Astrocyte (in vitro differentiated cells and primary cell): ENCODE results near the gene TNFAIP2. TPM values are rescaled to one million over a fixed set of nuclear protein-coding genes. Genes with fewer than 3 reads are reported as not detected.

Source experiments
- DNase-seq: peaks from one replicate; pipeline ENCODE4 v3.0.0-alpha.2; 2010; ENCODE audit warnings: low read depth
- FAIRE-seq: peaks from 2 replicates; lab custom pipeline; 2011; peaks lifted over from hg19 to GRCh38; lab: Jason Lieb, UNC
- H2AFZ ChIP-seq: 2 replicates; pipeline ENCODE4 v1.6.0; 2012; ENCODE audit warnings: low read depth, low read length, inconsistent platforms
- H3K27ac ChIP-seq: 2 replicates; pipeline ENCODE4 v1.5.1; 2011; ENCODE audit warnings: low read depth, low read length, inconsistent platforms
- H3K27me3 ChIP-seq: 2 replicates; pipeline ENCODE4 v1.6.0; 2011; ENCODE audit warnings: low read length, inconsistent platforms; ENCODE audit not compliant: insufficient read depth
- H3K36me3 ChIP-seq: 2 replicates; pipeline ENCODE4 v1.5.1; 2011; ENCODE audit warnings: low read length, inconsistent platforms; ENCODE audit not compliant: insufficient read depth
- H3K4me1 ChIP-seq: 2 replicates; pipeline ENCODE4 v1.5.1; 2011; ENCODE audit warnings: low read length, inconsistent platforms; ENCODE audit not compliant: insufficient read depth
- H3K4me2 ChIP-seq: 2 replicates; pipeline ENCODE4 v1.6.0; 2012; ENCODE audit warnings: low read length, inconsistent platforms
- H3K4me3 ChIP-seq: 2 replicates; pipeline ENCODE4 v1.5.1; 2011; ENCODE audit warnings: low read depth, mild to moderate bottlenecking, low read length, inconsistent platforms; ENCODE audit not compliant: insufficient read depth
- H3K79me2 ChIP-seq: 2 replicates; pipeline ENCODE4 v1.6.0; 2012; ENCODE audit warnings: mild to moderate bottlenecking, low read length, inconsistent platforms; ENCODE audit not compliant: insufficient read depth
- H3K9ac ChIP-seq: 2 replicates; pipeline ENCODE4 v1.6.0; 2012; ENCODE audit warnings: mild to moderate bottlenecking, low read length, inconsistent platforms
- H3K9me3 ChIP-seq: 2 replicates; pipeline ENCODE4 v1.5.1; 2012; ENCODE audit warnings: low read depth, mild to moderate bottlenecking, low read length, inconsistent platforms; ENCODE audit not compliant: insufficient read depth
- H4K20me1 ChIP-seq: 2 replicates; pipeline ENCODE4 v1.6.0; 2012; ENCODE audit warnings: low read length, inconsistent platforms; ENCODE audit not compliant: insufficient read depth
- H3K27ac Mint-ChIP-seq: one replicate; pipeline ENCODE4 v1.8.0; 2021; ENCODE audit warnings: mild to moderate bottlenecking, mixed read lengths; ENCODE audit not compliant: unreplicated experiment
- H3K27me3 Mint-ChIP-seq: one replicate; pipeline ENCODE4 v1.8.0; 2021; ENCODE audit warnings: low read depth, mixed read lengths; ENCODE audit not compliant: unreplicated experiment
- H3K36me3 Mint-ChIP-seq: one replicate; pipeline ENCODE4 v1.8.0; 2021; ENCODE audit warnings: low read depth, mixed read lengths; ENCODE audit not compliant: unreplicated experiment
- H3K4me1 Mint-ChIP-seq: one replicate; pipeline ENCODE4 v1.8.0; 2021; ENCODE audit warnings: low read depth, mixed read lengths; ENCODE audit not compliant: unreplicated experiment
- H3K4me3 Mint-ChIP-seq: one replicate; pipeline ENCODE4 v1.8.0; 2021; ENCODE audit warnings: mild to moderate bottlenecking, moderate library complexity, mixed read lengths; ENCODE audit not compliant: unreplicated experiment
- H3K9me3 Mint-ChIP-seq: one replicate; pipeline ENCODE4 v1.8.0; 2021; ENCODE audit warnings: mild to moderate bottlenecking, mixed read lengths; ENCODE audit not compliant: unreplicated experiment
- EZH2 ChIP-seq: IDR thresholded peaks from 2 replicates; pipeline ENCODE4 v1.6.1; 2012; ENCODE audit warnings: mild to moderate bottlenecking, low read length, inconsistent platforms; ENCODE audit not compliant: insufficient read depth
- total RNA-seq: library from RNA; stranded (reverse); gene quantifications from 2 replicates; pipeline ENCODE4 v1.2.1, GENCODE V29; 2021
- TF ChIP-seq, protein P1 (sequence below): IDR thresholded peaks from 2 replicates; pipeline ENCODE4 v1.5.1; 2011; ENCODE audit warnings: low read depth, mild to moderate bottlenecking, inconsistent platforms, low read length, moderate library complexity; ENCODE audit not compliant: insufficient read depth

TNFAIP2 gene
- total RNA-seq, 1 donor from 2014 or later: 29.5 TPM

DNA sequence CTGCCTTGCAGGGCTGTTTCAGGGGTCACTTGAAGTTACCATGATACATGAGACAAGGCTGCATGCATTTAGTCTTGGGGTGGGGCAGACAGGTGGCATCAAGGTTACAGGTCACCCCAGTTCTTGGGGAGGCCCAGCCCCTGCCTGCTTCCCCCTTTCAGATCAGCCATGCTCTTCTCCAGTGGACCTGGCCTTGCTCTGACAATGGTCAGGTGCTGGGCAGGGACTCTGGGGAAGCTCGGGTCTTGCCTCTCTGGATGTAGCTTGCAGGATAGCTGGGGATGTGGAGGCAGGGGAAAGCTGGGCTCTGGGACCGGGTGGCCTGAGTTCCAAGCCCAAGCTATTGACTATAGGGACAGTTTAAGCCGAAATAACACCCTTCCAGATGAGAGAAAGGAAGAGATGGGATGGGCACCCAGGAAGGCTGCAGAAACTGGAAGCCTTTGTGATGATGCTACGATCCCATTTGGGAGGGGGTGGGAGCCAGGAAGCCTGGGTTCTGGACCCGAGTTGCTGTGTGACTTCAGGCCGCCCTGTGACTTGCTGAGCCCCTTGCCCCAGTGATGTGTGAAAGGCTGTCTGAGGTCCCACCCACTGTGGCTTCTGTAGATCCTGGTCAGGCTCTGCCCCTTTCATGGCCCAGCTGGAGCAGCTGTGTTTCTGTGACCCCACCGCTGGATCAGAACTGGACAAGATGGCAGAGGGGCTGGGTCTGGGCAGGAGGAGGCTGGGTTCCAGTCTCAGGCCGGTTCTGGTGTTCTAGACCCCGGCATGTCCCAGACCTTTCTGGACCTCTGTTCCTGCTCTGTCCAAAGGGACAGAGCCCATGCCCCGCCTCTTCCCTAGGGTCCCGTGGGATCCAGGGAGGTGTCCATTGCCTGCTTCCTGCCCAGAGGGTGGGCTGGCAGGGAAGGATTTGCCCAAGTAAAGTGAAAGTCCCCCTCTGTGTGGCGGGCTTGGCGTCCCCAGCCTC, 2.1 kb downstream of the TNFAIP2 start:
- H3K27ac ChIP-seq: no peak overlapping the region
- DNase-seq (no peak), FAIRE-seq (no peak)
- no peak overlapping the region for H3K4me3 Mint-ChIP-seq
- no peak overlapping the region for H2AFZ ChIP-seq
- H3K36me3 Mint-ChIP-seq: peaks cover 5% of the 10 kb centered on the region
- peaks cover 19% of the 10 kb centered on the region for H3K4me1 Mint-ChIP-seq
- H3K4me2 ChIP-seq: peak overlapping the region; percentile 80
- H3K4me3 ChIP-seq: no peak overlapping the region
- no peak overlapping the region for H3K27ac Mint-ChIP-seq
- no peaks in the 10 kb centered on the region for H3K9me3 ChIP-seq
- TF ChIP-seq, protein P1, sequence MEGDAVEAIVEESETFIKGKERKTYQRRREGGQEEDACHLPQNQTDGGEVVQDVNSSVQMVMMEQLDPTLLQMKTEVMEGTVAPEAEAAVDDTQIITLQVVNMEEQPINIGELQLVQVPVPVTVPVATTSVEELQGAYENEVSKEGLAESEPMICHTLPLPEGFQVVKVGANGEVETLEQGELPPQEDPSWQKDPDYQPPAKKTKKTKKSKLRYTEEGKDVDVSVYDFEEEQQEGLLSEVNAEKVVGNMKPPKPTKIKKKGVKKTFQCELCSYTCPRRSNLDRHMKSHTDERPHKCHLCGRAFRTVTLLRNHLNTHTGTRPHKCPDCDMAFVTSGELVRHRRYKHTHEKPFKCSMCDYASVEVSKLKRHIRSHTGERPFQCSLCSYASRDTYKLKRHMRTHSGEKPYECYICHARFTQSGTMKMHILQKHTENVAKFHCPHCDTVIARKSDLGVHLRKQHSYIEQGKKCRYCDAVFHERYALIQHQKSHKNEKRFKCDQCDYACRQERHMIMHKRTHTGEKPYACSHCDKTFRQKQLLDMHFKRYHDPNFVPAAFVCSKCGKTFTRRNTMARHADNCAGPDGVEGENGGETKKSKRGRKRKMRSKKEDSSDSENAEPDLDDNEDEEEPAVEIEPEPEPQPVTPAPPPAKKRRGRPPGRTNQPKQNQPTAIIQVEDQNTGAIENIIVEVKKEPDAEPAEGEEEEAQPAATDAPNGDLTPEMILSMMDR: no peak
- no peak for TF ChIP-seq EZH2
- peaks cover 22% of the 10 kb centered on the region for H3K27me3 Mint-ChIP-seq
- no peaks in the 10 kb centered on the region for H3K36me3 ChIP-seq
- H3K27me3 ChIP-seq: no peaks in the 10 kb centered on the region
- no peaks in the 10 kb centered on the region for H3K79me2 ChIP-seq
- H3K9ac ChIP-seq: no peak overlapping the region
- H4K20me1 ChIP-seq: peaks cover 61% of the 10 kb centered on the region
- H3K9me3 Mint-ChIP-seq: no peaks in the 10 kb centered on the region
- peaks cover 29% of the 10 kb centered on the region for H3K4me1 ChIP-seq

DNA sequence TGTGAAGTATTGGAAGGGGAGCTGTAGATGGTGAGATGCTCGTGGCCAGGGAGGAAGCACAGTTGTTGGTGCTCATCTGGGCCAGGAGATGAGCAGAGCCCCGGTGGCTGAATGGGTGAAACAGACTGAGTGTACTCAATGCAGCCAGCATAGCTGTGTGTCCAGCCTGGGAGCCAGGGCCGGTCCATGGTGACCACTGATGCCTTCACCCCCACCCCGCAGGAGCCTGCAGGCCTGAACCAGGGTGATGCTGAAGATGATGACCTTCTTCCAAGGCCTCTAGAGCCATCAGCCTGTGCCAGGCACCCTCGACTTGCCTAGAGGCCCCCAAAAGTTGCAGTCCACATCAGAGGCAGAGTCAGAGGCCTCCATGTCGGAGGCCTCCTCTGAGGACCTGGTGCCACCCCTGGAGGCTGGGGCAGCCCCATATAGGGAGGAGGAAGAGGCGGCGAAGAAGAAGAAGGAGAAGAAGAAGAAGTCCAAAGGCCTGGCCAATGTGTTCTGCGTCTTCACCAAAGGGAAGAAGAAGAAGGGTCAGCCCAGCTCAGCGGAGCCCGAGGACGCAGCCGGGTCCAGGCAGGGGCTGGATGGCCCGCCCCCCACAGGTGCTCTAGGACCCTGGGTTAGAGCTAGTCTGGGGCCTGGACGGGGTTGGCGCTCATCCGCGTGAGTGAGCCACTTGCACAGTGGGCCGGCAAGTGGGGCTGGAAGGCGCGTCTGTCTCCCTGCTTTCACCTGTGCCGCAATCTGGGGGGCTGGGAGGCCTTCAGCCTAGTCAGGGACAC, 3.0 kb downstream of the TNFAIP2 start:
- no peaks in the 10 kb centered on the region for H3K27me3 ChIP-seq
- Mint-ChIP-seq H3K9me3 (no peaks in the 10 kb centered on the region), H3K4me3 (peak overlapping the region; percentile 67), H3K27ac (no peak overlapping the region), H3K4me1 (peaks cover 19% of the 10 kb centered on the region), H3K27me3 (peaks cover 27% of the 10 kb centered on the region), H3K36me3 (peaks cover 9% of the 10 kb centered on the region)
- H3K9ac ChIP-seq: no peak overlapping the region
- H4K20me1 ChIP-seq: peaks cover 65% of the 10 kb centered on the region
- TF ChIP-seq, protein P1: no peak
- no peak for TF ChIP-seq EZH2
- H2AFZ ChIP-seq: no peak overlapping the region
- no peaks in the 10 kb centered on the region for H3K9me3 ChIP-seq
- no peaks in the 10 kb centered on the region for H3K79me2 ChIP-seq
- peaks cover 38% of the 10 kb centered on the region for H3K4me1 ChIP-seq
- peak overlapping the region; percentile 10 for H3K4me3 ChIP-seq
- DNase-seq (no peak), FAIRE-seq (no peak)
- no peak overlapping the region for H3K27ac ChIP-seq
- no peaks in the 10 kb centered on the region for H3K36me3 ChIP-seq
- peak overlapping the region; percentile 78 for H3K4me2 ChIP-seq
